Skeletal muscle tissue (tissue), 4 donors: ENCODE data around the gene NELL2. TPM values are rescaled to one million over a fixed set of nuclear protein-coding genes. Genes with fewer than 3 reads are reported as not detected.

ENCODE experiments used
- H3K27ac ChIP-seq: one replicate; pipeline ENCODE4 v1.7.0; 2013; ENCODE audit warnings: mild to moderate bottlenecking, low read depth, low read length, inconsistent platforms
- H3K27me3 ChIP-seq, 3 donors: one replicate each; pipeline ENCODE4 v1.7.0; 2013; ENCODE audit warnings: low read length in 3 of 3; ENCODE audit not compliant: control insufficient read depth in 3 of 3, insufficient read depth in 3 of 3
- H3K36me3 ChIP-seq, 3 donors: one replicate each; pipeline ENCODE4 v1.7.0; 2013; ENCODE audit warnings: low read length in 3 of 3; ENCODE audit not compliant: control insufficient read depth in 3 of 3, insufficient read depth in 3 of 3
- H3K4me1 ChIP-seq, 3 donors: one replicate each; pipeline ENCODE4 v1.7.0; 2013; ENCODE audit warnings: low read length in 3 of 3, mild to moderate bottlenecking in 3 of 3; ENCODE audit not compliant: control insufficient read depth in 3 of 3, insufficient read depth in 3 of 3
- H3K4me3 ChIP-seq, 3 donors: one replicate each; pipeline ENCODE4 v1.7.0; 2013; ENCODE audit warnings: low read length in 3 of 3
- H3K9ac ChIP-seq, 3 donors: one replicate each; pipeline ENCODE4 v1.7.0; 2013; ENCODE audit warnings: low read length in 3 of 3, mild to moderate bottlenecking in 3 of 3, moderate library complexity in 2 of 3, low read depth in 1 of 3
- H3K9me3 ChIP-seq, 3 donors: one replicate each; pipeline ENCODE4 v1.7.0; 2013; ENCODE audit warnings: low read length in 3 of 3; ENCODE audit not compliant: control insufficient read depth in 3 of 3
- total RNA-seq: library from RNA; depleted of rRNA; stranded (reverse); fragments of >200 nt; gene quantifications from one replicate; pipeline ENCODE4 v1.2.3, GENCODE V29; 2014
- donor health status: Osteomylitis.

NELL2 gene
- total RNA-seq, 1 donor from 2014 or later: 1.0 TPM

DNA sequence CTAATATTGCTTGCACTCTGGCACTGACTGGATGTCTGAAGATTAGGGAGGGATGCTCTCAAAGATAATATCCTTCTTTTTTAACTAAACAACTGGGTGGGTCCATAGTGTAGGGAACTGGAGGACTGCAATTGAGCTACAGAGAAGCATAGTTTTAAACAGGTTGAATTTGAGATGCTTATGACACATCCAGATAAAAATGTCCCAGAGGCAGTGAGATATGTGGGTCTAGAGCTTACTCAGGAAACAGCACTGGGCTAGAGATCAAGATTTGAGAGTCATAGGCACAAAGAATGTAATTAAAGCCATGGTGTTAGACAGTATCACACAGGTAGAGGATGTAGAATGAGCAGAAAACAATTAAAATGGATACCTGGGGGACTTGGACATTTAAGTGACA is 198.4 kb downstream of the NELL2 start:
- H3K4me3 ChIP-seq: no peak overlapping the region
- H3K27me3 ChIP-seq: no peaks in the 10 kb centered on the region
- H3K9me3 ChIP-seq: no peaks in the 10 kb centered on the region
- H3K9ac ChIP-seq: no peak overlapping the region
- H3K36me3 ChIP-seq: no peaks in the 10 kb centered on the region
- no peaks in the 10 kb centered on the region for H3K4me1 ChIP-seq
- no peak overlapping the region for H3K27ac ChIP-seq

GRCh38 chr12:44674875-44675274 is 201.2 kb downstream of the NELL2 start:
- Histone ChIP-seq H3K36me3 (no peaks in the 10 kb centered on the region), H3K4me1 (no peaks in the 10 kb centered on the region), H3K27me3 (no peaks in the 10 kb centered on the region), H3K9me3 (no peaks in the 10 kb centered on the region), H3K4me3 (no peak overlapping the region), H3K27ac (no peak overlapping the region), H3K9ac (no peak overlapping the region)

- Histone ChIP-seq H3K9ac (no peak overlapping the region), H3K36me3 (no peaks in the 10 kb centered on the region), H3K27ac (no peak overlapping the region), H3K4me3 (no peak overlapping the region), H3K4me1 (no peaks in the 10 kb centered on the region), H3K27me3 (no peaks in the 10 kb centered on the region), H3K9me3 (no peaks in the 10 kb centered on the region)
Observed at GRCh38 chr12:44673811-44674210, 202.3 kb downstream of the NELL2 start.

DNA sequence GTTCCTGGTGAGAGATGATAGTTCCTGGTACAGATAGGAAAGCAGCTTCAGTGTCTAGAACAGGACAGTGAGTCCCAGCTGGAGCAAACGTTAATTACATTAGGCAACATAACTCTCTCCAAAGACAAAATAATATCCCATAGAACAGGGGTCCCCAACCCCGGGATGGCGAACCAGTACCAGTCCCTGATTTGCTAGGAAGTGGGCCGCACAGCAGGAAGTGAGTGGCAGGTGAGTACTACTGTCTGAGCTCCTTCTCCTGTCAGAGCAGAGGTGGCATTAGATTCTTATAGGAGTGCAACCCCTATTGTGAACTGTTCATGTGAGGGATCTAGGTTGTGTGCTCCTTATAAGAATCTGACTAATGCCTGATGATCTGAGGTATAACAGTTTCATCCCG is 204.1 kb downstream of the NELL2 start:
- no peak overlapping the region for H3K4me3 ChIP-seq
- no peaks in the 10 kb centered on the region for H3K4me1 ChIP-seq
- H3K9me3 ChIP-seq: peaks cover 0 to 2% (median 0%) of the 10 kb centered on the region in 3 donors
- H3K27me3 ChIP-seq: no peaks in the 10 kb centered on the region
- no peak overlapping the region for H3K9ac ChIP-seq
- no peaks in the 10 kb centered on the region for H3K36me3 ChIP-seq
- H3K27ac ChIP-seq: no peak overlapping the region

DNA sequence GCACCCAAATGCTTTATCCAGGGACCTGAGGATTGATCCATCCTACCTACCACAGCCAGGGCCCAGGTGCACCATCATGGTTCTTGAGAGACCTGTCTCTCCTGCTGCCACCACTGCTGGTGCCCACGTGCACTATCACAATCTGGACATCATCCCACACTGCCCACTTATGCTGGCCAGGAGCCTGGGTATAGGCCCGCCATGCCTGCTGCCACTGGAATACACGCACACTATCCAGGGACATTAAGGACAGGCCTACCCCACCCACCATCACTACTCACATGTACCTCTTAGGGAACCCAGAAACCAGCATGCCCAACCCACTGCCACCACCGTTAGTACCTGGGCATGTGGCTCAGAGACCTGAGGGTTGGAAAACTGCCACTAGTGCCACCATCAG is 207.7 kb downstream of the NELL2 start:
- no peaks in the 10 kb centered on the region for H3K27me3 ChIP-seq
- H3K27ac ChIP-seq: no peak overlapping the region
- H3K9ac ChIP-seq: no peak overlapping the region
- no peaks in the 10 kb centered on the region for H3K36me3 ChIP-seq
- no peak overlapping the region for H3K4me3 ChIP-seq
- peaks cover 0 to 2% (median 0%) of the 10 kb centered on the region in 3 donors for H3K9me3 ChIP-seq
- H3K4me1 ChIP-seq: no peaks in the 10 kb centered on the region

DNA sequence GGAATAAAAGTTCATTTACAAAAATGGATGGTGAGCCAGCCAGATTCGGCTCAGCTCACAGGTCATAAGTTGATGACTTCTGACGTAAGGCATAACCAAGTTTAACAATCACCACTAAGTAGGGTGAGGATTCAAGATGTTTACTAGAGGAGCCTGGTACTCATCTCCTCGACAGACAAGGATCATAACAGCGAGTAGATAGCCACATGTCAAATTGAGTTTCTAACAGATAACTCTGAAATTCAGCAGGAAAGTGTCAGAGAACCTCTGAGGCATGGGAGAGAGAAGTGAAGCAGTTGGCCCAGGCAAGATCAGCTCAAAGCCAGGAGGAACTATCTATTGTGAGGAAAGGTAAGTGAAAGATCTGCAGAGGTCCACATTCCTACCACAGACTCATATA is 208.7 kb downstream of the NELL2 start:
- no peaks in the 10 kb centered on the region for H3K4me1 ChIP-seq
- H3K9ac ChIP-seq: no peak overlapping the region
- H3K36me3 ChIP-seq: no peaks in the 10 kb centered on the region
- no peak overlapping the region for H3K27ac ChIP-seq
- peaks cover 0 to 2% (median 0%) of the 10 kb centered on the region in 3 donors for H3K9me3 ChIP-seq
- no peak overlapping the region for H3K4me3 ChIP-seq
- H3K27me3 ChIP-seq: no peaks in the 10 kb centered on the region

- Histone ChIP-seq H3K9me3 (no peaks in the 10 kb centered on the region), H3K4me3 (no peak overlapping the region), H3K9ac (no peak overlapping the region), H3K27me3 (no peaks in the 10 kb centered on the region), H3K4me1 (no peaks in the 10 kb centered on the region), H3K27ac (no peak overlapping the region), H3K36me3 (no peaks in the 10 kb centered on the region)
Observed at GRCh38 chr12:44663291-44663690, 212.8 kb downstream of the NELL2 start.

GRCh38 chr12:44655846-44656245 is 220.3 kb downstream of the NELL2 start:
- H3K36me3 ChIP-seq: no peaks in the 10 kb centered on the region
- no peak overlapping the region for H3K4me3 ChIP-seq
- H3K27me3 ChIP-seq: no peaks in the 10 kb centered on the region
- H3K9ac ChIP-seq: no peak overlapping the region
- H3K27ac ChIP-seq: no peak overlapping the region
- H3K4me1 ChIP-seq: no peaks in the 10 kb centered on the region
- H3K9me3 ChIP-seq: no peaks in the 10 kb centered on the region

DNA sequence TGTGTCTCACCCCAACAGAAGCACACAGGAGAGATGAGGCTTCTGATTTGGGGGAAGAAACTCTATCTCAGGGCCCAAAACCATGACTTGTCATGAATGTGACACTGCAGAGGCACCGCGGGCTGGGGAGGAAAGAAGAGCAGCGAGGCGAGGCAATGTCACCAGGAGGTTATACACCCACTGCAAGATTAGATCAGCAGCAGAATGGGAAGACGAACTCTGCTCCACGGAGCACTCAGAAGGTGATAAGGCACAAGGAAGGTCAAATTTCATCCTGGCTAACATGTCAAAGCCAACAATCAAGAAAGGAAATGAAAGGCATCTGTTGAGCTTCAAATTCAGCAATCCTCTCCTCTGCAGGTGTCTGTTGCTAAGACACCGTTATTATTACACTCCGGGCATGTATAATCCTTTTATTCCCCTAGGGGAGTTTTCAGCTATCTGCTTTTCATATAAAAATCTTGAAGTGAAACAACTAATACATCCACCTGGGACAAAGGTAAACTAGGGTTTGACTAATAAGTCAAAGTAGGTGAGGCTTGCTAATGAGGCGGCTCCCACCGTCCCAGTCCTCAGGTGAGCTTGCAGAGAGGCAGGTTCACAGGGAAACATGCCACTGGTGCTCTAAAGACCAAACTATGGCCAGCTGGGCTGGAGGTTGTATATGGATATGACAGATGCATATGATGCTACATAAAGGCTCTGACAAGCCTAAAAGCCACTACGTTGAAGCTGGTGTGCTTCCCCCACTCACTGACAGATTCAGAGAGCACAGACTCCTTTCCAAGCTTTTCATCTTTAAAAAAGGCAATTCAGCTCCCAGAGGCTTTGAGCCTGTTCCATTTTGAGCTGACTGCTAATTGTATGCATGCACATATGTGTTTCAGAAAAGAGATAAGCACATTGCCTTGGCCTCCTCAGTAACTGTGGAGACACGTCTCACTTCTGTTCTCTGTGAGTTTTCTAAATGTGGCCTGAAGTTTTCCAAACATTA is 221.2 kb downstream of the NELL2 start:
- no peak overlapping the region for H3K4me3 ChIP-seq
- no peaks in the 10 kb centered on the region for H3K36me3 ChIP-seq
- H3K9ac ChIP-seq: peak overlapping the region in 1 of 3 donors; percentile 24
- H3K27me3 ChIP-seq: no peaks in the 10 kb centered on the region
- no peaks in the 10 kb centered on the region for H3K4me1 ChIP-seq
- no peak overlapping the region for H3K27ac ChIP-seq
- no peaks in the 10 kb centered on the region for H3K9me3 ChIP-seq

DNA sequence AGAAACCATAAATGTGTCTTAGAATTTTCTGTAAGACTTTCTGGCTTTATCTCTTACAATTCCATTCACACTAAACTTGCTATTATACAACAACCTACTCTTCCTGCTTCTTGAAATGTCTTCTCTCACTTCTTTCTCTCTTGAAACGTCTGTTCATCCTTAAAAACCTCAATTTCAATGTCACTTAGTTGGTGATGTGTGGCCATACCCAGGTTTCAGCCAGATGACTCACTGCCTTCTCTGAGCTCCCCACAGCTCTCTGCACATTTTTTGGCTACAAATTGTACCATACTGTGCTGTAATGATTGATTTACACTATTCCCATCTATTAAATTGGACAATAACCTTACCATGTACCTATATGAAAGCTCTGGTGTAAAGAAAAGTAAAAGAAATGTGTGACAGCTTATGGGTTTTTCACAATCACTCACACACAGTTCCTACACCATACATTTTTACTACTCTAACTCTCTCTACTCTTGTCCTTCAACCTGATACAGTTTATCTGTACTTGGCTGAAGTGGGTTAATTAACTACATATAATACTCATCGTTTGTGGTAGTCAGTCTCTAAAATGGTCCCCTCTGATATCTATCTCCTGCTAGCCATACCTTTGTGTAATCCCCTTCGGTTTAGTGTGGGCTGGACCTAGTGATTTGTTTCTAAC is 222.1 kb downstream of the NELL2 start:
- Histone ChIP-seq H3K36me3 (no peaks in the 10 kb centered on the region), H3K27ac (no peak overlapping the region), H3K4me3 (no peak overlapping the region), H3K27me3 (no peaks in the 10 kb centered on the region), H3K9me3 (no peaks in the 10 kb centered on the region), H3K9ac (no peak overlapping the region), H3K4me1 (no peaks in the 10 kb centered on the region)
